HG02938 (cell line): ENCODE results near the gene BNIP3.
A peak's percentile ranks its signal among the peaks of the same experiment; 100 is the strongest.

Source experiments
- ATAC-seq: cut with Tn5 transposase; IDR thresholded peaks from one replicate; pipeline ENCODE4 v1.9.1; 2021; ENCODE audit warnings: mild to moderate bottlenecking, moderate library complexity; ENCODE audit not compliant: unreplicated experiment

The BNIP3 gene, protein sequence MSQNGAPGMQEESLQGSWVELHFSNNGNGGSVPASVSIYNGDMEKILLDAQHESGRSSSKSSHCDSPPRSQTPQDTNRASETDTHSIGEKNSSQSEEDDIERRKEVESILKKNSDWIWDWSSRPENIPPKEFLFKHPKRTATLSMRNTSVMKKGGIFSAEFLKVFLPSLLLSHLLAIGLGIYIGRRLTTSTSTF

DNA sequence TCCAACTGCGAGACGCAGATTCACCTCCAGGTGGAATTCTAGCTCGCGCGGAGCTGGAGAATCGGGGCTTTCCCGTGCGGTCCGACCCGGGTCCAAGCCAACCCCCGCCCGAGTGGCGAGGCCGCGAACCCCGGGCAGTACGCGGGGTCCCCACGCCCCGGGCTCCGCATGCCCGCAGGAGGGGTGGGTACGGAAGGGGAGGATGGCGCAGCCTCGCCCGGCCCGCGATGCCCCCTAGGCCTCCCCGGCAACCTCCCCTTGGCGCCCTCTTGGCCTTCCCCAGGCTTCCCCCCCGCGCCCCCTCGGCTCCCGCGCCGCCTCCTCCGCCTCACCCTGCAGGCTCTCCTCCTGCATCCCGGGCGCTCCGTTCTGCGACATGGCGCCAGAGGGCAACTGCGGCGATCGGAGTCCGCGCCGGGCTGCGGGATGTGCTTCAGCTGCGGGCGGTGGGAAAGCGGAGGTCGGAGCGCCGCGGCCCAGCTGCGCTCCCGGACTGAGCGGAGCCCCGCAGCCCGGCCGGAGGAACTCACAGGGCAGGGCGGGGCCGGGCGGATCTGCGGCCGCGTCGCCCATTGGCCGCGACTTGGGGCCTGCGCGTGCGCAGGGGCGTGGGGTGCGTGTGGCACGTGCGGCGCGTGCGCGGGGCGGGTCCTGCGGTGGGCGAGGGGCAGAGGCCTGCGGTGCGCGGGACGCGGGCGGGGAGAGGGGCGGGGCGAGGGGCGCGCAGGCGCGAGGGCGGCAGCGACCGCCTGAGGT is at the start of gene BNIP3:
Gene BNIP3, minus strand, starts transcription at position 495 of the 756 bp plus-strand sequence. Its CDS starts 117 bp downstream, at position 378.
- ATAC-seq: peak; percentile 69

DNA sequence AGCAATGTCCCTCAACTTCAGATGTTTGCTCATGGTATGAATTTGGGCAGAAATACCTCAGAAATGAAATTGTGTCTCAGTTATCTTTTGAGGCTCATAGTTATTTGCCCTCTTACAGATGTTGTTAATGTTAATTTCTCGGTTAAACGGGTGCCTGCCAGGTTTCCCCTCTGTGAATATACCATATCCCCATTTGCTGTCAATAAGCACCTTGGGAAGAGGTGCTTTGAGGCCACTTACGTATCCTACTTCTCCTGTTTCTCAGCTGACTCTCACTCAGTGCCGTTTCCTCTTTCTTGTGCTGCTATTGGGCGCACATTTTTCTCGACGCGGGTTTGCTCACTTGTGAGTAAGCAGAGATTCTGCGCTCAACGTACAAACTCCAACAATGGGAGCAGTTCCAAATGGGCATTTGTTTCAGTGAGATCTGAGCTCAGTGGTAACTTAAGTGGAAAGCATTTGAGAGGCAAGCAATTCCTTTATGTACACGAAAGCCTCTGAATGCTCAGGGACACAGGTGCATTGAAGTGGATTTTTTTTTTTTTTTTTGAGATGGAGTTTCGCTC is 49.3 kb upstream of the BNIP3 start:
- ATAC-seq: no peak

DNA sequence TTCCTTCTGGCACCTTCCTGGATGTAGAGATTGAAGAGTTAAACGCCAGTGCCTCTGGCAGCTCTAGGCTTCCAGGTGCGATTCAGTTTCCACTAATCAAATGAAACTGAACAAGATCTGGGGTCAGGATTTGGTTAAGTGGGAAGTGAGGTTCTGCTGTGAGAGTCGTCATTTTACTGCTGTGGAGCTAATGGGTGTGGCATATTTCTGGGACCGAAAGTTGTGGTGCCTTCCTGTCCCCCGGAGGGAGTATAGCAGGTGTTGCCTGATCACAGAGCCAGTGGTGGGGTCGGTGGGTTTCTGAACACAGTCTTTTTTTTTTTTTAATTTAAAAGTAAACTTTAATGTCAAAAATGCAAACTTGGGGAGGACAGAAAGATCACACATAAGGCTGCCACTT is 47.0 kb upstream of the BNIP3 start:
- ATAC-seq: no peak

DNA sequence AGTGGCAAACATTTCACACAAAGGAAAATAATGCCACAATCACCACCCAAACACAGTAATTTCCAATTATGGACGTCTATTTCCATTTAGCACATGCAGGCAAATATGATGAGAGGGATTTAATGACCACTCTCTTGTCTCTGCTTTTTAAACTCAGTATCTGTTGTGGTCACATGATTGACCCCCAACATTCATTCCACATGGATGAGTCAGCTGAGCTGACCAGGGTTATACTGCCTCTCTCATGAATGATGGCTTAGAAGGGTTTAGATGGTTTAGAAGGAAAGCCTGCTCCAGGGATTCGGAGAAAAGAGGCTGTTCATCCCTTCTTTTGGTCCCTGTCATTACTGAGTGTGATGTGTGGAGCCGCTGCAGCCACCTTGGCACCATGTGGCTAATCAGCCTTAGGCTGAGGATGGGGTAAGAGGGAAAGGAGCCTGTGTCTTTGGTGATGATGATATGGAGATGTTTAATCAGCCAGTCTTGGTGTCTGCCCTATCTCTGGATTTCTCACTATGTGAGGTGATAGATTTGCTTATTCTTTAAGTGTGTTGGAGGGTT is 45.8 kb upstream of the BNIP3 start:
- no peak for ATAC-seq

DNA sequence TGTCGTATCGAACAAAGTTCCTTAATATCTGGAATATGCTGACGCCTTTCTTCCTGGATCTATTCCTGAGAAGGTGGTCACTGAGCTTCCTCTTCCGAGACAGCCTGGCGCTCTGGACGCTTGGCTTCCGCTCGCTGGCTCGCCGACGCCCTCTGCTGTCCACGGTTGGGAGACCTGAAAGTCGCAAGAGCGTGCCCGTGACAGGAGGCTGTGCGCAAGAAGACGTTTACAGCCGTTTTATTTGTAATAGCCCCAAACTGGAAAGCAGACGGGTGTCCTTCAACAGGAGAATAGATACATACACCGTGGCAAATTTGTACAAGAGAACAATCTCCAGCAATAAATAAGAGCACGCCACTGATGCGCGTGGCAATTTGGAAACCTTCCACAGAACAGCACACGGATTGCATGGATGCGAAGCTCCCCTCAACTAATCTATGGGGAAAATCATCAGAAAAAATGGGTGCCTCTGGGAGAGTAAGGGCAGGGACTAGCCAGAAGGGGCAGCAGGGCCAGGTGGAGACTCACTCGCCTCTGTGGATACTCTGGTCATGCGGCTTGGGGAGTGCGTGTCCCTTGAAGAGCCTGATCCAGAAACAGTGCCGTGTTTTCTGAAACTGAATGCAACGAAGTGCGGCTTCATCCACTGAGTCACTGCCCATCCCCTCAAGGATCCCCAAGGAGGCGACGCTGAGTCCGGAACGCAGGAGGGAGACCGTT is 41.5 kb upstream of the BNIP3 start:
- ATAC-seq: peak; percentile 66

DNA sequence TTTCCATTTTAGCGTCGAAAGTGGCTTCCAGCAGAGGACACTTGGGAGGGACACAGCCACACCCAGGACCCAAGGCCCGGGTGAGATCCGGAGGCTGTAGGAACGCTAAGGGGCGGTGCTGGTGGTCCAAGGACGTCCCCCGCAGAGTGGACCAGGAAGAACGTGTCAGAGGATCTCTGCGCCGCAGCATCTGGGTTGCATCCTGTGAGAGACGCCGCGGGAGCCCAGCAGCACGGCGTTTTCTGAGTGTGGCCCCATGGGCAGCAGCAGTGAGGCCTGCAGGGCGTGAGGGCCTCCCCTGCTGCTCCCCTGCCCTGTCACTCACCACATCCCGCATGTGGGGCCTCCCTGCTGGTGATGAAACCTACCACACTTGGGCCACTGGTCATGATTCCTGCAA is 40.5 kb upstream of the BNIP3 start:
- ATAC-seq: no peak

DNA sequence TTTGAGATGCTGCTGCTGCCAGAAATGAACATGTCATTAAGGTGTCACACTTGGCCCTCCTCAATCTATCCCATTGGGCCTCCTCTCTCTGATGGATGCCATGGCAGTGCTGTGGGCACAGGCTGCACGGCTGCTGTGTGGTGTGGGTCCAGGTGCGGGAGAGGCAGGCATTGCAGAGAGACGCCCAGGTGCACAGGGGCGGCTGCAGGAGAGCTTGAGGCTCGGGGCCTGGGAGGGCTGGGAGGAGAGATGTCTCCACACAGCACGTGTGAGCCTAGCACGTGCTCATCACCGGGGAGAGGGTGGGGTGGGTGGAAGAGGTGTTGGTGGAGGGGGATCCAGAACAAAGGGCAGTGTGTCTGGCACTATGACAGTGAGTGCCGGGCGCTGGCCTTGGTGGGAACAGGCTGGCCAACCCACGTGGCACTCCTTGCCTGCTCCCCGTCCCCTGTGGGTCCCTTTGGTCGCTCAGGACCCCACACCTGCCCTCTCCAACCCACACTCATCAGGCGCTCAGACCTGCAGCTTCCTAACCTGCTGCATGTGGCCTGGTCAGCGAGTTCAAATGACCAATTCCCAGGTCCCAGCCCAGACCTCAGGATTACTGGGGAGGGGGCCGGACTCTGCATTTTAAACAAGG is 39.9 kb upstream of the BNIP3 start:
- no peak for ATAC-seq

DNA sequence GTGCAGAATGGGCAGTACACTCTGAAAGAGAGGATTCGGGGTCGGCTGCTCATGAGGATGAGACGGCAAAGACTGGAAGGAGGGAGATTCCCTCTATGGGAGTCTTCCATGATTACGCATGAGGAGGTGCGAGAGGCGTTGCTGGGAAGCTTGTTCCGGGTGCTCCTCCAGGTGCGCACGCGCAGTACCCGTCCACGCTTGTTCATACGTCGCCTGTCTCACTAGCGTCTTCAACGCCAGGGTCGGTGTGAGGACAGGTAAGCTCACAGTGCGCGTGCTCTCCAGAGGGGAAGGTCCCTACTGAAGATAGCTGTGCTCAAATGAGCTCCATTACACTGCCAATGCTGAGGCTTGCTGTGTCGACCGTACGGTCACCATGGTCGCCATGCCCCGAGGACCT is 39.3 kb upstream of the BNIP3 start:
- no peak for ATAC-seq

DNA sequence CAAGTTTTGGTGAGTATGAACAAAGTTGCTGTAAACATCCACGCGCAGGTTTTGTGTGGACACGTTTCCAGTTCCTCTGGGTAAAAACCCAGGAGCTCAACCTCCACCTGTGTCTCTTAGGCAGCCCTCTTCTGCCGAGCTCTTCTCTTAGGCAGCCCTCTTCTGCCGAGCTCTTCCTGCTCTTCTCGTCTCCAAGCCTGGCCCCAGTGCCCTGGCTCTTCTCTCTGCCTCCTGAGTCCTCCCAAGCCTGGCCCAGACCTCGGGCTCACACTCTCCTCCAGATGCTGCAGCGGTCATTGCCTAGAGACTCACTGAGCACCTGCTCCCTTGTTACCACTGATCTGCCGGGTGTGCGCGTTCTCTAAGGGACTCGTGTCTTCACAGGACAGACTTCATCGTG is 38.7 kb upstream of the BNIP3 start:
- no peak for ATAC-seq

DNA sequence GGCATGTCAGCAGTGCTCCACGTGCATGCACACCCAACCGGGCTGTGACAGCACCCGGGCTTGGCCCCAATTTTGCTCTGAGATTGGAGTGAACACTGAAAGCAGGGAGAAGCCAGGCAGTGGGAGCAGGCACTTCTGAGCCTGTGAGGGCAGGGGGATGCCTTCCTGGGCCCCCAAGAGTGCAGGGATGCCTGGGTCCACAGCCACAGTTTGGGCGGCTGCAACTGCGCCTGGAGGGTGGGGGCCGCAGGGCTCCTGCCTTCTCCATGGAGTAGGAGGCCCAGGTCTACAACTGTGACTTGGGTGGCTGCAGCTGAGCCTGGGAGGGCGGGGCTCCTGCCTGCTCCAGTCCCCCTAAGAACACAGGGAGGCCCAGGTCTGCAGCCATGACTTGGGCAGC is 37.6 kb upstream of the BNIP3 start:
- ATAC-seq: no peak

DNA sequence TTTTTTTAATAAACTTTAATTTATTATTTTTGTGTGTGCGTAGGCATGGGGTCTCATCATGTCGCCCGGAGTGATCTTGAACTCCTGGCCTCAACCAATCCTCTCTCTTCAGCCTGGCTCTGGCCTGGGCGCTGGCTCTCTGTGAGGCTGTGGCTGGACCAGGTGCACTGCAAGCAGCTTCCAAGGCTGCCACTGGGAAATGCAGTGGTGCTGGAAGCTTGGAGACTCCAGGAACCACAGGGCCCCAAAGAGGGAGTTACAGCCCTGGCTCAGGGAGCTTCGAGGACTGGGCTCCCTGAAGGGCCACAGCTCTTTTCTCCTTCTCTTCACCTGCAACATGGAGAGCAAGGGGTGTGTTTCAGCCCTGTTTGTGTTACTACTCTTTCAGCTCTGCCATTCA is 36.7 kb upstream of the BNIP3 start:
- ATAC-seq: no peak

DNA sequence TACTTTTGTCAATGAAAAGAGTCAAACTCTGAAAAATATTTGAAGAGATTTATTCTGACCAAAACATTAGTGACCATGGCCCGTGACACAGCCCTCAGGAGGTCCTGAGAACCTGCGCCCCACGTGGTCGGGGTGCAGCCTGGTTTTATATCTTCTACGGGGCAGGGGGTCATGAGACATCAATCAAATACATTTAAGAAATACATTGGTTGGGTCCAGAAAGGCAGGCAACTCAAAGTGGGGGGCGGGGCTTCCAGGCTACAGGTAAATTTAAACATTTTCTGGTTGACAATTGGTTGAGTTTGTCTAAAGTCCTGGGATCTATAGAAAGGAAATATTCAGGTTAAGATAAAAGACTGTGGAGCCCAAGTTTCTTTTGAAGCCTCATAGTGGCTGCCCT is 34.8 kb upstream of the BNIP3 start:
- ATAC-seq: no peak

DNA sequence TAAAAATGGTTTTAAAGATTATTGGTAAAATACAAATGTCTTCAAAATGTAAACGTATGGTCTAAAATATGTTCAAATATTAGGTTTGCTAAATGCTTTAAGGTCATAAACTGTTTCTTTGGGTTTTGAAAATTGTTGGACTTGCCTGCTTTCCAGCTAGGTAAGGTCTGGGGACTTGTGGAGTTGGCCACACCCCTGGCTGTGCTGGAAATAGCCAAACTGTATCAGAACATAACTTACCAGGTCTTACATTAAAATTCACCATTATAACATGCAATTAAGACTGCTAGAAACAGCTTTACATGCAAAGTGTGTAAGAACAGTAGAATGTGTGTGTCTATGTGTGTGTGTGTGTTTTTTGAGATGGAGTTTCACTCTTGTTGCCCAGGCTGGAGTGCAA is 29.7 kb upstream of the BNIP3 start:
- no peak for ATAC-seq

DNA sequence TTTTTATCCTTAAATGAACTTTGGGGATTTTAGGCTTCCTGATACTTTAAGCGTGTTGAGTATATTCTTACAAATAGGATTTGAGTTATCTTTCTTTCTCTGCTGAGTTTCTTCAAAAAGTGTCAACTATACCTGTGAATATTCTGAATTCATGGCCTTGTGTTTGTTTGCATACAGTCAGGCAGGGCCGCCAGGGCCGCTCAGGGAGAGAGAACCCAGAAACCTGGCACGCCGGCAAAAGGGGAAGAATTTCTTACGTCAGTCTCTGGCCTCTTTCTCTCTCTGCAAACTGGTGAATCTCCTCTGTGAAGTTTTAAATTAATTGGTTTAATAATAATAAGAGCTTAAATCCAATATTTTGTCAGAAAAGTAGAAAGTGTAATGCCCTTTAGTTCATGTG is 29.3 kb upstream of the BNIP3 start:
- ATAC-seq: no peak

DNA sequence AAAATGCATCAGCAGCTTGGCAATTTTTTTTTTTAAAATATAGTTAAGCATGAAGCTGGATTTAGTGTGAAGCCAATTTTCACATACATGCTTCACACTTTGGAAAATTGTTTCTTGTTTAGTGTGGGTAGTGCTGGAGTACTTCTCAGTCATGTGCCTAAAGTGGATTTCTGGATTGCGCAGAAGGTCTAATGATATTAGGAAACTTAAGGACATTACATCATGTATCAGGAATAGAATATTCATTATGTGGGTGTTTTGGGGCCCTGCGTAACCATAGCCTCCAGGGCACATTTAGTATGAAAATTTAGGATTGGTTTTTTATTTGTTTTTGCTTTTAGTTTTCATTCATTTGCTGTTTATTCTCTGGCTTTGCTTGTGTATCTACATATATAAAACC is 28.8 kb upstream of the BNIP3 start:
- ATAC-seq: no peak

DNA sequence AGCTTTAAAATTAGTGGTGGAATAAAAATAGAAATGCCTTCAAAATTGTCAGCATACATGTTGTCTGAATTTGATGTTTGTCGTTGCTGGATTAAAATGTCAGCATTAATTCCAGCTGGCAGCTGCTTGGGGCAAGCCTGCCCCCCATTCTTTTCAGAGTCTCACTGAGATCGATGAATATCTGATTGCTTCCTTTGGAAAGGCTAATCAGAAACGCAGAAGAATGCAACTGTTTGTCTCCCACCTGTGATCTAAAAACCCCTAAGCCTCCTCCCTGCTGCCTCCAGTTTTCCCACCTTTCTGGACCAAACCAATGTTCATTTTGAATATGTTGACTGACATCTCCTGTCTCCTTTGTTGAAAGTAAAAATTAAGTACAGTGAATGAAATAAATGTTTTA is 27.9 kb upstream of the BNIP3 start:
- no peak for ATAC-seq

DNA sequence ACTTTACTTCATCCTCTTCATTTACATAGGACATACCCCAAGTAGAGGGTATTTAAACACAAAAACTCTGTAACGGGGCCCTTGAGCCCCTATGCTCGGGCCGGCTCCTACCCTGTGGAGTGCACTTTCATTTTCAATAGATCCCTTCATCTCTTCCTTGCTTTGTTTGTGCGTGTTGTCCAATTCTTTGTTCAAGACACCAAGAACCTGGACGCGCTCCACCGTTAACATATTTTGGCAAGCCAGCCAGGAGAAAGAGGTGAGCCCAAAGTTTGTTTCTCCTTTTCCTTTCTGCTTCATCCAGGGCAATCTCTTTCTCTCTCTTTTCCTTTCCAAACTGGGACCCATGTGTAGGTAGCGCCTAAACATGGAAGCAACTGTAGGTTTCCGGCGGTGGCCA is 26.0 kb upstream of the BNIP3 start:
- no peak for ATAC-seq

DNA sequence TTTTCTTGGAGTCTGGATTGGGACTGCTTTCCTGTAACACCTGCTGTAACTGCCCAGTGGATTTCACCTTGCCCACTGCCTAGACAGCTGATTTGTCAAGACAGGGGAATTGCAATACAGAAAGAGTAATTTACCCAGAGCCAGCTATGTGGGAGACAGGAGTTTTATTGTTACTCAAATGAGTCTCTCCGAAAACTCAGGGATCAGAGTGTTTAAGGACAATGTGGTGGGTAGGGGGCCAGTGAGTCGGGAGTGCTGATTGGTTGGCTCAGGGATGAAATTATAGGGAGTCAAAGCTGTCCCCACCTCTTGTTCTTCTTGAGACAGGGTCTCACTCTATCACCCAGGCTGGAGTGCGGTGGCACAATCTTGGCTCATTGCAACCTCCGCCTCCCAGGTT is 25.2 kb upstream of the BNIP3 start:
- ATAC-seq: no peak

DNA sequence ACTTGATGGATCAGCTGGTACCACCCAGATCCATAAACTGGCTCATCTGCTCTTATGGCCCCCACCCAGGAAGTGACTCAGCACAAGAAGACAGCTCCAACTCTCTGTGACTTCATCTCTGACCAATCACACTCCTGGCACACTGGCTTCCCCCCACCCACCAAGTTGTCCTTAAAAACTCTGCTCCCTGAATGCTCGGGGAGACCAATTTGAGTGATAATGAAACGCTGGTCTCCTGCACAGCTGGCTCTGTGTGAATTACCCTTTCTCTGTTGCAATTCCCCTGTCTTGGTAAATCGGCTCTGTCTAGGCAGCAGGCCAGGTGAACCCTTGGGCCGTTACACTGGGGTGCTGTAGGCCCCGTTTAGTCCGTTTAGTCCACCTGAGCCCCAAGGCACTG is 23.4 kb upstream of the BNIP3 start:
- ATAC-seq: no peak

DNA sequence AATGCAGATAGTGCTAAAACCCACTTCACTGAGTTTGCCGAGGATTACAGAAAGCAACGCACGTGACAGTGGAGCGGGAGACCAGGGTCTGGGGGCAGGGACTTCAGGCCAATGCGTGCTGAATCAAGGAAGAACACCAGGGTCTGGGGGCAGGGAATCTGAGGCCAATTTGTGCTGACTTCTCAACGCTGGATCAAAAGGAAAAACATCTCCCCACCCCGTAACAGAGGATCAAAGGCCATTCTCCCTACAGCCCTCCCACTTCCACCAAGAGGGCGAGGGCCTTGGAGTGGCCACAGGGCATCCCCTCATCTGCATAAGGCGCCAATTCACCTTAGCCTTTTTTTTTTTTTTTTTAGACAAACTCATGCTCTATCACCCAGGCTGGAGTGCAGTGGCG is 22.3 kb upstream of the BNIP3 start:
- ATAC-seq: no peak

DNA sequence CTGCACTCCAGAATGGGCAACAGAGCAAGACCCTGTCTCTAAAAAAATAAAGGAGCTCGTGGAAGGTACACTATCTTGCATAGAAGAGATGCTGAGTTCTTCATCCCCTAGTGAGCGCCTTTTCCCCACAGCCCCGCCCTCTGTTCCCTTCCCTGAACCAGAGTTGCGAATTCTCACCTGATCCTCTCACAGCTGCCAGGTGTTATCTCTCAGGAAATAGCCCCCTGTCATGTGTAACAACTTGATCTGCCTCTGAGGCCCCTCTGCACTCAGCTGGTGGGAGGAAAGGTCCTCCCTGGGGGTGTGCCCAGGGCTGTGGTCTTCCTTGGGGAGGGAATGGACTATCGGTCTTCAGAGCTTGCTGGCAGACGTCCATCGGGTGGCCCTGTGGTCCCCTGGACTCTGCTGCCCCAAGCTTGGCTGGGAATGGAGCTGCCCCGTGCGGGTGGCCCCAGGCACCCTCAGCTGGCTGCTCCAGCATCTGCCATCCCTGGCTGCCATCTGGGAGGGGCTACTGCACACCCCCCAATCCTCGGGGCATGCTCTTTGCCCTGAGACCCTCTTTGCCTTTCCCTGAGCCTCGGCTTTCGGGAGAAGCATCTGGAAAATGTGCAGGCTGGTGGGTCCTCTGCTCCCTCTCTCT is 21.7 kb upstream of the BNIP3 start:
- ATAC-seq: no peak
